ENCODE data around the gene RBM38.
"Not testable (repeated sequence)": the region's sequence is repeated elsewhere in the genome, so short reads cannot be mapped to it uniquely, and the experiment has no call there.

The RBM38 gene

DNA sequence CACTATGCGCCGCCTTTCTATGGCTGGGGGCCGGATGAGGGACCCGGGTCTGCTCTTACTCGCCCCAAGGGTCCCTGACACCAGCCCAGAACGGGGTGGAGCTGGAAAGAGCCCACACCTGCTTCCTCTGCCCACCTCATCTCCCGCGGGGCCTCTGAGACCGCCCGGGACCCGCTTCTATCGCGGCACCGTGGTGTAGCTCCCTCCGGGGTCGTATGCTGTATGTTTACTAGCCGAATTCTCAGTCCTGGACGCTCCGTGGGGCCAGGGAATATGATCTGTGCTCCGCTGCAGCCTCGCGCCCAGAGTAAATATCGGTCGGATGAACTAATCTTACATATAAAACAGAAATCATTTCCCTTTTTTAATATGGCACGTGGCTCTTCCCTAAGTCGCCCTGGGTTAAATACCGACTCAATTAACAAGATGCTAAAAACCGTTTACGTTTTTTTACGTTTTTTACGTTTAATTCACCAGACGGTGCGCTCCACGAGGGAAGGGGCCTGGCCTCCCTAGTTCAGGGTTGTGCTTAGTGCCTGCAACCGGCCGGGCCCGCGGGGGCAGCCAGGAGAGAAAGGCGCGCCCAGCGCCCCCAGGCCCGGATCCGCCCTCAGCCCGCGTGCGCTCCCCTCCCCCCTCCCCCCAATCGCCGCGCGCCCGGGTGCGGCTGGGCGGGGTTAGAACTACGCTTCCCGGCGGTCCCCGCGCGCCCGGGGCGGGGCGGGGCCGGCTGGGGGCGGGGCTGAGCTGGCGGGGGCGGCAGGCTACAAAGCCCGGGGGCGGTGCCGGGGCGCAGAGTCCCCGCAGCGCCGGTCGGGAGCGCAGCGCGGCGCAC is at the start of gene RBM38:
Gene RBM38 (plus strand): TSS at position 793 of the 835 bp plus-strand sequence. CDS start 186 bp downstream, outside the sequence.
- peak; percentile 76 to 79 for DNase-seq (ENCODE audit: low read depth in 2 of 2)

DNA sequence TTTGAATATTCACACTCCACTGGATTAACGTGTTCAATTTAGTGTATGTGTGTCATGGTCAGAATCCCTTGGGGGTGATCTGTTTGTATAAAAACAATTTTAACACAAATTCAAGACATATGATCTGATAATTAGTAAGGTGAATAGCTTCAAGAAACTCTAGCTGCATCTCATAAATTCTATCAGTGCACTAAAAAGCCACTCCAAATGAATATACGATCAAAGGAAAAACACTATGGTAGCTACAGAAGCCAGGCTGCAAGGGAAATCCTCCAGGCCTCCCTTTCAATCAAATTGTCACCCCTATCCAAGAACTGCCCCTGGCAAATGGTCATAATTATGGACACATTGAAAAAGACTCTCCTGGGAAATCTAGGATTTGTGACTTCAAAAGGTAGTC is 49.5 kb upstream of the RBM38 start:
- no peak for DNase-seq (ENCODE audit: low read depth in 2 of 2)

DNA sequence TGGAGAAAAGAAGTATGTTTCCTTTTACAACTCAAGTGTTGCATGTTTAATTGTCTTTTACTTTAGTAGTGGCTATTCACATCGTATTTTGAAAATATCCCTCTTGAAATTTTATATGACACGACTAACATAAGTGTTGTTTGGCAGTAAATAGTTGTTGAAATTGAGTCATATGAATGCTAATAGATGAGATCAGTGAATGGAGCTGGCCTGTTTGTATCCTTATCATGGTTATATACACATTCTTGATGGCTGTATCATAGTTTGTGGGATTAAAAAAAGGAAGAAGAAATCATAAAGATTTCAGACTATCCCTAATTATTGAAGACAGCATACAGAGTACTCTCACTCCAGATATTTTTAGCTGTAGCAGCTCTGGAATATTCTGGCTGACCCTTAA is 48.4 kb upstream of the RBM38 start:
- no peak for DNase-seq (ENCODE audit: low read depth in 2 of 2)

DNA sequence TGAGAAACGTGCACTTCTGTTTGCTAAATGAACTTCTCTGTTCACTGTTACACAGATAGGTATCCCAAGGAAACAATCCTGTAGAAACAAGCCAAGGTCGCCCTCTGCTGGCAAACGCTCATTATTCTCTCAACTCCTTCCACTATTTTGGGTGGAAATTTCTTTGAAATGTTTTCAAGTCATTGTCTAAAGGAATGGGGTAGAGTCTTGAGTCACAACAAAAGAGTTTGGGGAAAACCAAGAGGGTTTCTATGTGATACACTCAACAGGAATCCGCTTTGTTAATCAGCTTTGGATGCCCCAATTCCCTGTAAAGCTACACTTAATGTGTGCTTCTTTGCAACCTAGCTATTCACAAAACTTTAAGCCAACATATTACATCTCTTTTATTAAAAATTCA is 44.7 kb upstream of the RBM38 start:
- peak; percentile 64 to 72 for DNase-seq (ENCODE audit: low read depth in 2 of 2)

DNA sequence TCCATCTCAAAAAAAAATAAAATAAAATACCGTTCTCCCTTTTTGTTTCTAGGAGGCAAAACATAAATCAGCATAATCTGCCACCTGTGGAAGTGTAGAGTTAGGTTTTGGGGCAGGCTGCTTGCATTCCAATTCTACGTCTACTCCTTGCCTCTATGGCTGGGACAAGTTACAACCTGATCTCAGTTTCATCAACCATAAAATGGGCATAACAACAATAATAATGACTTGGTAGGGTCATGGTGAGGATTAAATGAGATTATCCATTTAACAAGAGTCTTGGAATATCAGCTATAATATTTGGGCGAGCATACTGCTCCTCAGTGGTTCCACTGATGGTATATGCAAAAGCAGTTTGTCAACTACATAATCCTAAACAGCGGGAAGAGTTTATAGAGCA is 43.8 kb upstream of the RBM38 start:
- DNase-seq (ENCODE audit: low read depth in 2 of 2) = no peak

DNA sequence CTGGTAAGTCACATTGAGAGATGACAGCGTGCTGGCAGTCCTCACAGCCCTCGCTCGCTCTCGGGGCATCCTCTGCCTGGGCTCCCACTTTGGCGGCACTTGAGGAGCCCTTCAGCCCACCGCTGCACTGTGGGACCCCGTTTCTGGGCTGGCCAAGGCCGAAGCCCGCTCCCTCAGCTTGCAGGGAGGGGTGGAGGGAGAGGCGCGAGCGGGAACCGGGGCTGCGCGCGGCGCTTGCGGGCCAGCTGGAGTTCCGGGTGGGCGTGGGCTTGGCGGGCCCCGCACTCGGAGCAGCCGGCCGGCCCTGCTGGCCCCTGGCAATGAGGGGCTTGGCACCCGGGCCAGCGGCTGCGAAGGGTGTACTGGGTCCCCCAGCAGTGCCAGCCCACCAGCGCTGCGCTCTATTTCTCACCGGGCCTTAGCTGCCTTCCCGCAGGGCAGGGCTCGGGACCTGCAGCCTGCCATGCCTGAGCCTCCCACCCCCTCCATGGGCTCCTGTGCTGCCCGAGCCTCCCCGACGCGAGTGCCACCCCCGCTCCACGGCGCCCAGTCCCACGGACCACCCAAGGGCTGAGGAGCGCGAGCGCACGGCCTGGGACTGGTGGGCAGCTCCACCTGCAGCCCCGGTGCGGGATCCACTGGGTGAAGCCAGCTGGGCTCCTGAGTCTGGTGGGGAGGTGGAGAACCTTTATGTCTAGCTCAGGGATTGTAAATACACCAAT is 42.8 kb upstream of the RBM38 start:
- DNase-seq (ENCODE audit: low read depth in 2 of 2) = not testable (repeated sequence)

DNA sequence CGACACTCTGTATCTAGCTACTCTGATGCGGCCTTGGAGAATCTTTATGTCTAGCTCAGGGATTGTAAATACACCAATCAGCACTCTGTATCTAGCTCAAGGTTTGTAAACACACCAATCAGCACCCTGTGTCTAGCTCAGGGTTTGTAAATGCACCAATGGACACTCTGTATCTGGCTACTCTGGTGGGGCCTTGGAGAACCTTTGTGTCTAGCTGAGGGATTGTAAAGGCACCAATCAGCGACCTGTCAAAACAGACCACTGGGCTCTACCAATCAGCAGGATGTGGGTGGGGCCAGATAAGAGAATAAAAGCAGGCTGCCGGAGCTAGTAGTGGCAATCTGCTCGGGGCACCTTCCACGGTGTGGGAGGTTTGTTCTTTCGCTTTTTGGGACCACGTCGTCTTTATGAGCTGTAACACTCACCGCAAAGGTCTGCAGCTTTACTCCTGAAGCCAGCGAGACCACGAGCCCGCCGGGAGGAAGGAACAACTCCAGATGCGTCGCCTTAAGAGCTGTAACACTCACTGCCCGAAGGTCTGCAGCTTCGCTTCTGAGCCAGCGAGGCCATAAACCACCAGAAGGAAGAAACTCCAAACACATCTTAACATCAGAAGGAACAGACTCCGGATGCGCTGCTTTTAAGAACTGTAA is 42.1 kb upstream of the RBM38 start:
- DNase-seq (ENCODE audit: low read depth in 2 of 2) = not testable (repeated sequence)

DNA sequence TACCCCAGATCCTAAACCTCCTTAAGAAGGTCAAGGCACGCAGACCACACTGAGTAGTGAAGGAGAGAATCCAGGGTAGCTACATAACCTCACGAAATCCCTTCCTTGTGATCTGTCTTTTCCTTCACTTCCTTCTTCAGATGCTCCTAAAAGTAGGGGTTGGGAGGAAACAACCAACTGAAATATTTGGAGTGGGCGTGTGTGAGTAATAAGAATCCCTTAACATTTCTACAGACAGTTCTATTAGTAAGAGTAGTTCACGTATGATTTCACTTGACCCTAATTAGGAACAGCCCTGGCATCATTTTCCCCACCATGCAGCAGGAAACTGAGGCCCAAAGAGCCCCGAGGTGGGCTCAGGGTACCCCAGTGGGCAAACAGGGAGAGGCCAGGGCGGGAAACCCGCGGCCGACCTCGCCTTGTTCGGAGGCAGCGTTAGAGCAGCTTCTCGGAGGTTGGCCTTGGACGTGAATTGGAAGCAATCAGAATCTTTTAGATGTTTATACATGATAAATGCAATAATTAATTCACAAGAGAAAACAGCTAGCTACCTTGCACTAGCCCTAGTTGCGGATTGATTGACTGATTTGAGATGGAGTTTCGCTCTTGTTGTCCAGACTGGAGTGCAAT is 41.0 kb upstream of the RBM38 start:
- DNase-seq (ENCODE audit: low read depth in 2 of 2) = no peak

DNA sequence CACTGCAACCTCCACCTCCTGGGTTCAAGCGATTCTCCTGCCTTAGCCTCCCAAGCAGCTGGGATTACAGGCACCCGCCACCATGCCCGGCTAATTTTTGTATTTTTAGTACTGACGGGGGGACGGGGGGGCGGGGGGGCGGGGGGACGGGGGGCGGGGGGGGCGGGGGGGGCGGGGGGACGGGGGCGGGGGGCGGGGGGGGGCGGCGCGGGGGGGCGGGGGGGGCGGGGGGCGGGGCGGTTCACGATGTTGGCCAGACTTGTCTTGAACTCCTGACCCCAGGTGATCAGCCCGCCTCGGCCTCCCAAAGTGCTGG is 40.5 kb upstream of the RBM38 start:
- not testable (repeated sequence) for DNase-seq (ENCODE audit: low read depth in 2 of 2)

DNA sequence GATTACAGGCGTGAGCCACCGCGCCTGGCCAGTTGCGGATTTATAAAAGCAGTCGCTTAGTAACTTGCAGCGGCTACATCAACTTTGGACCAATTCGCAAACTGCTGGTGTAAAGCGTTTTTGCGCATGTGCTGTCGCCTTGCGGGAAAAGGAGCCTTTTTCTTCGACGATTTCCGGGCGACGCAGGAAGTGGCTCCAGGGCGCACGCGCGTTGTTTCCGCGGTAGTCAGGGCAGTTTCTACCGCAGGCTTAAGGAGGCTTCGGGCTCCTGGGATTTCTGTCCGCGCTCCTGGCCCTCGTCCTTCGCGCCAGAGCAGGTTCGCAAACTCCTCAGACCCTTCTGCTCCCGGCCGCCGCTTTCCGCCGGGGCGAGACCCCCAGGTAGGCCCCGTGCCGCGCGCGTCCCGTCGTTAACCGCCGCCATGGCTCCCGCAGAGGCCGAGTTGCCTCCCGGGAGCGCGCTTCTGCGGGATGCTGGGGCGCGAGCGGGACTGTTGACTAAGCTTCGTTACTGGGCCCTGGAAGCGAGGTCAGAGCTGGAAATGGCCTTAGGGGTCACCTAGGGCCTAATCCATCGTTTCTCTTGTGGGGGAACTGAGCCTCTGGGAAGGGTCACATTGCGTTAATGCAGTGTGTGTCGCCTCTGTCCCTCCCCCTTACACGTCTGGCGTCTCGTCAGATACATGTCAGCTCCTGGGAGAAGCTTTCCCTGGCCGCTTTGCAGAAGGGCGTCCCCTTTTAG is 40.0 kb upstream of the RBM38 start, which contains the start of gene RAE1:
Gene RAE1 (plus strand): TSS at position 214 of the 742 bp plus-strand sequence. CDS start 2,784 bp downstream, outside the sequence.
- peak; percentile 83 to 89 for DNase-seq (ENCODE audit: low read depth in 2 of 2)

DNA sequence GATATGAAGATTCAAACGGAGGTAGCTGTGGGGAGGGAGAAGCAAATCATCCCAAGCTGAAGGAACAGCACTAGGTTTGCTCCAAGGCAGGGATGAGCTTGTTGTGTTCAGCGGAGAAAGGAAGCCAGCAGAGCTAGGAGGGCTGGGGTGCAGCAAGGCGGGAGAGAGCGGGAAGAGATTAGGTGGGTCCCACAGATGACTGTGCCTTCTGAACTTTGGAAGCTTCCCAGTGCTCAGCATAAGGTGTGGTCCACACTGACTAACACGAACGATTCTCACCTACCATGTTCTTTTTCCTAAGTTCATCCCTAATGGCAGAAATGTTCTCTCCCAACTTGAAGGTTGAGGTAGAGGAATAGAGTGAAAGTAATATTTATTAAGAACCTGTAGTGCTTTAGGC is 38.9 kb upstream of the RBM38 start:
- DNase-seq (ENCODE audit: low read depth in 2 of 2) = no peak

DNA sequence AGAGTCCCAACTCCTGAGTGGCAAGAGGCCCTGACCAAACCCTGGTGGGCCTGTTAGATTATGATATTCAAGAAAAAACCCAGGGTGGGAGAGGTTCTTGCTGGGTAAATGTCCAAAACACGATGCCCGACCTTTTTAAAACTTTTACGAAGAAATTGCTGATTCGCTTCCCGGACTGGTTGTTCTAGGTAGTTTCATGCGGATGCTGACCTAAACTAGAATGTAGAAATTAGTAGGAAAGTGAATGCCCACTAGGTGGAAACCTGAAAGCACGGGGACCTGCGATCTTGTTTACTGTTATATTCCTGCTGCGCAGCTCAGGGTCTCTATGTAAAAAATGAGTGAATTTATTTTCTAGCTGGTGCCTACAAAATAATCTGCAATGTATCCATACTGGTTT is 37.8 kb upstream of the RBM38 start:
- DNase-seq (ENCODE audit: low read depth in 2 of 2) = no peak

DNA sequence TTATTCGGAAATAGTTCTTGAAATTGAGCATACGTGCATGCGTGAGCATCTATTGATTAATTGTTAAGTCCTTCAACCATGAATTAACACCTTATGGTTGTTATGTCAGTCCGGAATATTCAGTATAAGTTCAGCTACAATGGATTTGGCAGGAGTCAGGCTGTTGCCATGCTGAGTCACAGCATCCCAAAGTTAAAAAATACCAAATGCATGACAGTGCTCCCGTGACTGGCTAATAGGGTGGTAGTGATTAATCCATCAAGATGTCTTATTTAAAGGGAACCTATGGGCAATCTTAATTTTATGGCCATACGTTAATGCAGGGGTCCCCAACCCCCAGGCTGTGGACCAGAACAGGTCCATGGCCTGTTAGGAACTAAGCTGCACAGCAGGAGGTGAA is 29.7 kb upstream of the RBM38 start:
- no peak for DNase-seq (ENCODE audit: low read depth in 2 of 2)

DNA sequence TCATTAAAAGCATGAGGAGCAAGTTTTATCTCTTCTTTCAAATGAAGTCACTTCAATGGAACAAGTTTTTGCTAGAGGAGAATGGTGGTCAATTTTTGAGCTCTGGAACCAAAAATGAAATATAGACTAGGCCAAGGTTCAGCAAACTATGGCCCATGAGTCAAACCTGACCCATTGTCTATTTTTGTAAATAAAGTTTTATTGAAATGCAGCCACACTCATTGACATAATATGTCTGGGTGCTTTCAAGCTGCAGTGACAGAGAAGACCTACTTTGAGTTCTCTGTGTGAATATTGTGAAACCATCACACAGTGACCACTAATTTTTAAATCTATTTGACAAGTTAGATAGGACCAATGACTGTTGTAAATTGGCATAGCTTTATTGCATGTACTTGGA is 26.7 kb upstream of the RBM38 start:
- no peak for DNase-seq (ENCODE audit: low read depth in 2 of 2)

DNA sequence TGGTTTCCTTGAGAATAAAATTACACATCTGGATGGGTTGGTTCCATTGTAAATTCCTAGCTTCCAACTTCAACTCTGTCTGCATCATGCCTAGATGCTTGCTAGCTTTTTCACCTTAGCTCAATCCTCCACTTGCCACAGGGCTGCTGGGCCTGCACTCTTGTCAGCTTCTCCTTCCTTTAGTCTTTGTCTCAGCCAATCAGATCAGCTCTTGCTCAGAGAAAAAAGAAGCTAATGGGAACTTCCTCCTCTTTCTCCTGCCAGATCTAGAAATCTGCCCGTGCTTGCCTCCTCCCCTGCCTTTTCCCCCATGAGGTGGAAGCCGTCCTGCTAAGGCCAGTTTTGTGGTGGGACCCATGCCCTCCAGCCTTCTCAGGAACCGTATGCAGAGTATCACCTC is 21.6 kb upstream of the RBM38 start:
- DNase-seq (ENCODE audit: low read depth in 2 of 2) = no peak

DNA sequence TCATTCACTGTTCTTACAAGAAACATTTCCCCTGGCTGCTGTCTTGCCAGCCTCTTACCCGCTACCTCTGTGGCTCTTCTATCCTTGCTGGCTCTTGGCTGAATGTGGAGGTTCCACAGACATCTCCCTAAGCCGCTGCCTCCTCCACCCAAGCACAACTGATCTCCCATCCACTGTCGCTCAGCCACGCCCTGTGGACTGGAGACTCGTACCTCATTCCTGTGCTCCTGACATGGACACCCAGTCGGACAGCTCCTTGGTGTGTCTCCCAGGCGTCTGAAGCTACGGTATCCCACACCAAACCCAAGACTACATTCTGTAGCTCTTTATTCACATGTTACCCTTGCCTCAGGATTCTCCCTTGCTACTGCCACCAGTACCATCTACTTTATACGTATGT is 20.9 kb upstream of the RBM38 start:
- no peak for DNase-seq (ENCODE audit: low read depth in 2 of 2)

DNA sequence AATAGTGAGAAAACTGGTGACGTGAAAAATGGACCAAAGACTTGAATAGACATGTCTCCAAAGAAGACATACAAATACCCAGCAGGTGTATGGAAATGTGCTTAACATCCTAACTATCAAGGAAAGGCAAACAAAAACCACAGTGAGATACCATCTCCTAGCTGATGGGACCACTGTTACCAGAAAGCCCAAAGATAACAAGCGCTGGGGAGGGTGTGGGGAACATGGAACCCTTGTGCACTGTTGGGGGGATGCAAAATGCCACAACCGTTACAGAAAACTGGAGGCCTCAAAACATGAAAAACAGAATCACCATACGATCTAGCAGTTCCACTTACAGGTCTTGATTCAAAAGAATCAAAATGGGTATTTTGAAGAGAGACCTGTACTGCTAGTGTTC is 19.8 kb upstream of the RBM38 start:
- DNase-seq (ENCODE audit: low read depth in 2 of 2) = no peak

DNA sequence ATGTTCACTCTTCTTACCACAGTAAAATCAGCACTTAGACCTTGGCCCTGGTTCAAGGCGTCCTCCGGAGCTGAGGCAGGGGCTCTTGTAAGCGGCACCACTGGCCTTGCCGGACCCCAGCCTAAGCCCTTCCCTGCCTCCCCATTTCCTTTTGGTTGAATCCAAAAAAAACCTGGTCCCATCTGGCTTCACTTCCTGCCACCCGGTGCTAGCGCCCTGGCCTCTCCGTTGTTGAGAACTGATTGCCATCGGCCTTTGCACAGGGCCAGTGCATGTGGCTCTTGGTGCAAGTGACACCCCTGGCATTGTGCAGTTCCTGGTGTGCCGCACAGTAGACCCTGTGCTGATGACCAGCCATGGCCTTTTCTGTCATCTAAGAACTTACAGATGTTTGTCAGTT is 19.0 kb upstream of the RBM38 start:
- no peak for DNase-seq (ENCODE audit: low read depth in 2 of 2)

DNA sequence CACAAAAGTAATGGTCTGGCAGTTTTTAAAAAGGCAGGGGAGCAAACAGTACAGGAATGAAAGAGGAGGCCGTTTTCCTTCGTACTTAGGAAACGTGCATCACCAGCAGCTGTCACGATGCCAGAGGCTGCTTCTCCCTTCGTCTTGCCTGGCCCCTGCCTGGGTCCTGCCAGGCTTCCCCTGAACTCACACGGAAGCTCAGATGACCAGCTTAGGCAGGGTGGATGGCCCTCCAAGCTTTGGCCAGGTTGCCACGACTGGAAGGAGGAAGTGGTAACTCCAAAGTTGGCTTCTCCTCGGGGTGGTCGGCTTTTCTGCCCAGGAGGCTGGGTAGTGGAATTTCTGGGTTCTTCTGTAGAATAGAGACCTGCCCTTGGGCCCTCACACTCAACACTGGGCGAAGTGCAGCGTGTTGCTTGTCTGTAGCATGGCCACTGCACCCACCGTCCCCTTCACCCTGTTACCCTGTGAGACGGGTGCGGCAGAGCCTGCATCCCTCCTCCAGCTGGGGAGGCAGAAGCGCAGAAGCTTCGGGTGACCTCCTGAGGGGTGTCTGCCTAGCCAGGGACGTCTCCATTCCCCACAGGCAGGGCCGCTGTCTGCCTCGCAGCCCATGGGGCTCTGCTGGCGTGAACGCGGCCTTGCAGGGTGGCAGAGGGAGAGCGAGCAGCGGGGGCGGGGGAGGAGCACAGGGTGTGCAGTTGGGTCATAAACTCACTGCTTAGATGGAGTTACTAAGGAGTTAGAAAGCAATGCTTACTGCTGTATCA is 18.4 kb upstream of the RBM38 start:
- no peak for DNase-seq (ENCODE audit: low read depth in 2 of 2)

DNA sequence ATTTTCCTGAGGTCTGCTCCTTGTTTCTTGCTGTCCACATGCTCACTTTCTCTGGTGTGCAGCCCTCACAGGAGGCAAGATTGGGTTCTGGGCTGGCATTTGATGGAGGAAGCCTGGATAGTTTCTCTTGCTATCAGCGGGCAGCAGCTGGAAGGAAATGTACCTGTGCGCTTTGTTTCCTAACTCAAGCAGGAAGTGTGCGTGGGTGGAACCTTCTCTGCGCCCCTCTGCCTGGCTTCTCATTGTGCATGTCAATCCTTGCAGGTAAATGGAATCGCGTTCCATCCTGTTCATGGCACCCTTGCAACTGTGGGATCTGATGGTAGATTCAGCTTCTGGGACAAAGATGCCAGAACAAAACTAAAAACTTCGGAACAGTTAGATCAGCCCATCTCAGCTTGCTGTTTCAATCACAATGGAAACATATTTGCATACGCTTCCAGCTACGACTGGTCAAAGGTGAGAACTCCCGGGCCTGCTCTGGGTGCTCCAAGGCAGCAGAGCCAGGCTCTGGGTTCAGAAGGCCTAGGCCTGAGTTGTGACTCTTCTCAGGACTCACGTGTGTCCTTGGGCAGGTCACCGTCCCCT is 16.8 kb upstream of the RBM38 start:
- no peak for DNase-seq (ENCODE audit: low read depth in 2 of 2)
